Breast epithelium (tissue), 3 donors: ENCODE measurements around the gene INKA2.

Experiments used
- CTCF ChIP-seq, 3 donors: fragments of 450-650 bp; IDR thresholded peaks; one replicate each; pipeline ENCODE4 v1.5.1; 2016 to 2017; ENCODE audit warnings: antibody characterized with exemption in 3 of 3, mild to moderate bottlenecking in 3 of 3, moderate library complexity in 3 of 3
- POLR2A ChIP-seq: fragments of 450-650 bp; IDR thresholded peaks from one replicate; pipeline ENCODE4 v1.6.1; 2016; ENCODE audit warnings: antibody characterized with exemption, mild to moderate bottlenecking, moderate library complexity
- POLR2AphosphoS5 ChIP-seq, 3 donors: sonication (generic); formaldehyde crosslinking; IDR thresholded peaks; one replicate each; pipeline ENCODE4 v1.6.1; 2017; ENCODE audit warnings: antibody characterized with exemption in 3 of 3

GRCh38 chr1:111737216-111738132 lies 1.7 kb downstream of the INKA2 start:
- TF ChIP-seq CTCF (IDR thresholded peaks at IDR 0.05) (no peak), POLR2AphosphoS5 (IDR thresholded peaks at IDR 0.05) (no peak), POLR2A (no peak)
